ENCODE data around the gene FN3K. TPM values are rescaled to one million over a fixed set of nuclear protein-coding genes. Genes with fewer than 3 reads are reported as not detected.
A peak's percentile ranks its signal among the peaks of the same experiment; 100 is the strongest.

The FN3K gene
- total and polyA plus RNA-seq, 2 of the 13 experiments (the other 11 are each of a cell fraction or from before 2014, with no cell fraction given): 3.5 to 12.2 TPM

DNA sequence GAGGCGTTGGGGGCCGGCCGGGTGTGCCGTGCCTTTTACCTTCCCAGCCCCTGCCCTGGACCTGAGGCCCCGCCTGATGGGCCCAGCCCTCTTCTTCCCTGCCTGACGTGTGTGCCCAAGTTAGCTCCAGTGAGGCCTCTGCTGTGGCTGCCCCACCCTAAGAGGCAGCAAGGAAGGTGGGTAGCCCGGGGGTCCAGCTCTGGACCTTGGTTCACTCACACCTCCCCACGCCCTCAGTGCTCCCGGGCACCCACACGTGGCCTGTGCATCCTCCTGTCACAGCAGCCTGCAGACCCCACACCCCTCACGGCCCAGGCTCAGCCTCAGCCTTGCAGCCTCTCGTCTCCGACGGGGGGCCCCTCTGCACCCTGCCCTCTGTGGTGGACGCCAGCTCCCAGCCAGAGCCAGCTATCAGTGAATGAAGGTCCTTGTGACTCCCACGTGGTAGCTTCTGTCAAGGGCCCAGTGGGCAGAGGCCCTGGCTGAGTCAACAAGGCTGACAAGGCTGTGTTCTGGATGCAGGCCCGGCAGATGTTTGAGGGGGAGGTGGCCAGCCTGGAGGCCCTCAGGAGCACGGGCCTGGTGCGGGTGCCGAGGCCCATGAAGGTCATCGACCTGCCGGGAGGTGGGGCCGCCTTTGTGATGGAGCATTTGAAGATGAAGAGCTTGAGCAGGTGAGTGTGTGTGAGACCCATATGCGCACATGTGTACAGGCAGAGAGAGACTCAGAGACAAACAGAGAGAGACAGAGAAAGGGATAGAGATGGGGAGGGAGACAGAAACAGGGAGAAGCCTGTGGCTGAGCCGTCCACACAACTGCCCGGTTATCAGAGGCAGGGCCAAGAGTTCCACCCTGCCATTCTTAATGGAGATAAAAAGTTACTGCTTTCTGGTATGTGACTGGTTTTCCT, 2.8 kb downstream of the FN3K start (continued):
- TF ChIP-seq SIN3A (IDR thresholded peaks at IDR 0.05; ENCODE audit: borderline replicate concordance, low read depth, low read length) (peak; percentile 99), NFIB (CRISPR knock-in tag; IDR thresholded peaks at IDR 0.05; ENCODE audit: borderline replicate concordance) (no peak), NR1H2 (CRISPR knock-in tag; IDR thresholded peaks at IDR 0.05; ENCODE audit: borderline replicate concordance, low read depth) (peak; percentile 91), NONO (IDR thresholded peaks at IDR 0.05) (no peak), NONO (CRISPR knock-in tag; conservative IDR thresholded peaks at IDR 0.05) (peak; percentile 99), TGIF2 (CRISPR knock-in tag; IDR thresholded peaks at IDR 0.05) (peak; percentile 100), ZNF839 (CRISPR knock-in tag; IDR thresholded peaks at IDR 0.05; ENCODE audit: borderline replicate concordance) (peak; percentile 92; the same call in 1 of the 2 replicates), AKAP8 (CRISPR knock-in tag; IDR thresholded peaks at IDR 0.05) (peak; percentile 99), PITX1 (CRISPR knock-in tag; IDR thresholded peaks at IDR 0.05) (peak; percentile 97), KMT2A (CRISPR knock-in tag; IDR thresholded peaks at IDR 0.05) (peak; percentile 98), ZFP90 (CRISPR knock-in tag; IDR thresholded peaks at IDR 0.05; ENCODE audit: borderline replicate concordance) (peak; percentile 99), NR2F1 (CRISPR knock-in tag; IDR thresholded peaks at IDR 0.05) (peak; percentile 64 to 83), RXRB (CRISPR knock-in tag; IDR thresholded peaks at IDR 0.05; ENCODE audit: borderline replicate concordance) (peak; percentile 99)
- TF ChIP-seq, protein P1, sequence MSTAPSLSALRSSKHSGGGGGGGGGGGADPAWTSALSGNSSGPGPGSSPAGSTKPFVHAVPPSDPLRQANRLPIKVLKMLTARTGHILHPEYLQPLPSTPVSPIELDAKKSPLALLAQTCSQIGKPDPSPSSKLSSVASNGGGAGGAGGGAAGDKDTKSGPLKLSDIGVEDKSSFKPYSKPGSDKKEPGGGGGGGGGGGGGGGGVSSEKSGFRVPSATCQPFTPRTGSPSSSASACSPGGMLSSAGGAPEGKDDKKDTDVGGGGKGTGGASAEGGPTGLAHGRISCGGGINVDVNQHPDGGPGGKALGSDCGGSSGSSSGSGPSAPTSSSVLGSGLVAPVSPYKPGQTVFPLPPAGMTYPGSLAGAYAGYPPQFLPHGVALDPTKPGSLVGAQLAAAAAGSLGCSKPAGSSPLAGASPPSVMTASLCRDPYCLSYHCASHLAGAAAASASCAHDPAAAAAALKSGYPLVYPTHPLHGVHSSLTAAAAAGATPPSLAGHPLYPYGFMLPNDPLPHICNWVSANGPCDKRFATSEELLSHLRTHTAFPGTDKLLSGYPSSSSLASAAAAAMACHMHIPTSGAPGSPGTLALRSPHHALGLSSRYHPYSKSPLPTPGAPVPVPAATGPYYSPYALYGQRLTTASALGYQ (CRISPR knock-in tag; IDR thresholded peaks at IDR 0.05): peak; percentile 94
- TF ChIP-seq, protein P2, sequence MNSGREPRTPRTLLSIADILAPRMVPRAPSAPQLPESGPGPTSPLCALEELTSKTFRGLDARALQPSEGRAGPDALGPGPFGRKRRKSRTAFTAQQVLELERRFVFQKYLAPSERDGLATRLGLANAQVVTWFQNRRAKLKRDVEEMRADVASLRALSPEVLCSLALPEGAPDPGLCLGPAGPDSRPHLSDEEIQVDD (CRISPR knock-in tag; IDR thresholded peaks at IDR 0.05; ENCODE audit: borderline replicate concordance): peak; percentile 99
- TF ChIP-seq, protein P3, sequence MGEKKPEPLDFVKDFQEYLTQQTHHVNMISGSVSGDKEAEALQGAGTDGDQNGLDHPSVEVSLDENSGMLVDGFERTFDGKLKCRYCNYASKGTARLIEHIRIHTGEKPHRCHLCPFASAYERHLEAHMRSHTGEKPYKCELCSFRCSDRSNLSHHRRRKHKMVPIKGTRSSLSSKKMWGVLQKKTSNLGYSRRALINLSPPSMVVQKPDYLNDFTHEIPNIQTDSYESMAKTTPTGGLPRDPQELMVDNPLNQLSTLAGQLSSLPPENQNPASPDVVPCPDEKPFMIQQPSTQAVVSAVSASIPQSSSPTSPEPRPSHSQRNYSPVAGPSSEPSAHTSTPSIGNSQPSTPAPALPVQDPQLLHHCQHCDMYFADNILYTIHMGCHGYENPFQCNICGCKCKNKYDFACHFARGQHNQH (CRISPR knock-in tag; IDR thresholded peaks at IDR 0.05): peak; percentile 100
- TF ChIP-seq, protein P4, sequence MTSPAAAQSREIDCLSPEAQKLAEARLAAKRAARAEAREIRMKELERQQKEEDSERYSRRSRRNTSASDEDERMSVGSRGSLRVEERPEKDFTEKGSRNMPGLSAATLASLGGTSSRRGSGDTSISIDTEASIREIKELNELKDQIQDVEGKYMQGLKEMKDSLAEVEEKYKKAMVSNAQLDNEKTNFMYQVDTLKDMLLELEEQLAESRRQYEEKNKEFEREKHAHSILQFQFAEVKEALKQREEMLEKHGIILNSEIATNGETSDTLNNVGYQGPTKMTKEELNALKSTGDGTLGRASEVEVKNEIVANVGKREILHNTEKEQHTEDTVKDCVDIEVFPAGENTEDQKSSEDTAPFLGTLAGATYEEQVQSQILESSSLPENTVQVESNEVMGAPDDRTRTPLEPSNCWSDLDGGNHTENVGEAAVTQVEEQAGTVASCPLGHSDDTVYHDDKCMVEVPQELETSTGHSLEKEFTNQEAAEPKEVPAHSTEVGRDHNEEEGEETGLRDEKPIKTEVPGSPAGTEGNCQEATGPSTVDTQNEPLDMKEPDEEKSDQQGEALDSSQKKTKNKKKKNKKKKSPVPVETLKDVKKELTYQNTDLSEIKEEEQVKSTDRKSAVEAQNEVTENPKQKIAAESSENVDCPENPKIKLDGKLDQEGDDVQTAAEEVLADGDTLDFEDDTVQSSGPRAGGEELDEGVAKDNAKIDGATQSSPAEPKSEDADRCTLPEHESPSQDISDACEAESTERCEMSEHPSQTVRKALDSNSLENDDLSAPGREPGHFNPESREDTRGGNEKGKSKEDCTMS (CRISPR knock-in tag; conservative IDR thresholded peaks at IDR 0.05): peak; percentile 43
